OCI-M1 (cell line): ENCODE measurements around the gene NUPR1.
"Not testable (repeated sequence)": the region's sequence is repeated elsewhere in the genome, so short reads cannot be mapped to it uniquely, and the experiment has no call there.

Source experiments
- DNase-seq: peaks from one replicate; lab custom pipeline; 2025; lab: John Stamatoyannopoulos, UW

NUPR1 gene

GRCh38 chr16:28527100-28527785 is 11.5 kb downstream of the NUPR1 start:
- DNase-seq, result not testable (repeated sequence)

DNA sequence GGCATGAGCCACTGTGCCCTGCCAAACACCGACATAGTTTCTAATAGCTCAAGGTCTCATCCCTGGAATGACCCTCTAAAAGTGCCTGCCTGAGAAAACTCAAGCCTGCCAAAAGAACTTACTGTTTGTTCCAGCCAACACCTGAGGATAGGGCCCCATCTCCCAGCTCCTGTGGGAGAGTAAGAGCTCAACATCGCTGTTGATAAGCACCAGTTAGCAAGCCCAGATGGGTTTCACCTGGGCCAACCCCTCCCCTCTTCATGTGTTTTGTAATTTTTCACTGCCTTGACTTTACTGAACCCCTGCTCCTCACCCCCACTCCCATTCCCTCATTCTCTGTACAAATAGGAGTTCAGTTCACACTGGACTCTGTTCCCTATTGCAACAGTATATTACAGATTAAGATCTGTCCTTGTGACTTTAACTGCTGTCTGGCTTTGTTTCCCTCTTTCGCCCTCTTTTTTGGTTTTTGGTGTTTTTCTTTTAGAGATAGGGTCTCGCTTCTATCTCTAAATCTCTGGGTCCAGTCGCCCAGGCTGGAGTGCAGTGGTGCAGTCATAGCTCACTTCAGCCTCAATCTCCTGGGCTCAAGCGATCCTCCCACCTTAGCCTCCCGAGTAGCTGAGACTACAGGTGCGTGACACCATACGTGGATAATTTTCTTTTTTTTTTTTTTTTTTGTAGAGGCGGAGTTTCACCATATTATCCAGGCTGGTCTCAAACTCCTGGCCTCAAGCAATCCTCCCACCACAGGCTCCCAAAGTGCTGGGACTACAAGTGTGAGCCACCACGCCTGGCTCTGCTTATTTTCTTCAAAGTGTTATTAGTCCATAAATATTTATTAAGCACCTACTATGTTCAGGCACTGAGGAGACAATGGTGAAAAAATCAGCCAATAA is 12.3 kb downstream of the NUPR1 start:
- peak; percentile 27 for DNase-seq

- DNase-seq, result peak; percentile 74
Measured at GRCh38 chr16:28524681-28525171, 14.0 kb downstream of the NUPR1 start.

- no peak for DNase-seq
Measured at GRCh38 chr16:28522792-28523191, 16.0 kb downstream of the NUPR1 start.

DNA sequence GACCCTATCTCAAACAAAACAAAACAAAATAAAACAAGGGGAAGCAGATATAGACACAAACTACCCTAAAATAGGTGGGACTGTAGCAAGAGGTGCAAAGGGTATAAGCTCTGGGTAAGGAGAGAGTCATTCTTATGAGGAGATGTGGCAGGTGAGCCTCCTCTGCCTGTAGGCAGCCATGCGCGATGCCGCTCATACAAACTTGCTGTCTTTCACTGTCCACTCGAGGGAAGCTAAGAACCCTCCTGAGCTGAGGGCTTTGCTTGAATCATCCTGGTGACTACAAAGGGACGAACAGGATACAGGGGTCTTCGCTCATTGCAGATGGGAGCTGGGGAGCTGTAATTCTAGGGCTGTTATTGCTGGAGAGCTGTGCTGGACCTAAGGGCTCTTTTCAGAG is 17.3 kb downstream of the NUPR1 start:
- DNase-seq, result no peak

- DNase-seq, result no peak
Measured at GRCh38 chr16:28520672-28521071, 18.1 kb downstream of the NUPR1 start.

- no peak for DNase-seq
Measured at GRCh38 chr16:28514246-28514645, 24.5 kb downstream of the NUPR1 start.

DNA sequence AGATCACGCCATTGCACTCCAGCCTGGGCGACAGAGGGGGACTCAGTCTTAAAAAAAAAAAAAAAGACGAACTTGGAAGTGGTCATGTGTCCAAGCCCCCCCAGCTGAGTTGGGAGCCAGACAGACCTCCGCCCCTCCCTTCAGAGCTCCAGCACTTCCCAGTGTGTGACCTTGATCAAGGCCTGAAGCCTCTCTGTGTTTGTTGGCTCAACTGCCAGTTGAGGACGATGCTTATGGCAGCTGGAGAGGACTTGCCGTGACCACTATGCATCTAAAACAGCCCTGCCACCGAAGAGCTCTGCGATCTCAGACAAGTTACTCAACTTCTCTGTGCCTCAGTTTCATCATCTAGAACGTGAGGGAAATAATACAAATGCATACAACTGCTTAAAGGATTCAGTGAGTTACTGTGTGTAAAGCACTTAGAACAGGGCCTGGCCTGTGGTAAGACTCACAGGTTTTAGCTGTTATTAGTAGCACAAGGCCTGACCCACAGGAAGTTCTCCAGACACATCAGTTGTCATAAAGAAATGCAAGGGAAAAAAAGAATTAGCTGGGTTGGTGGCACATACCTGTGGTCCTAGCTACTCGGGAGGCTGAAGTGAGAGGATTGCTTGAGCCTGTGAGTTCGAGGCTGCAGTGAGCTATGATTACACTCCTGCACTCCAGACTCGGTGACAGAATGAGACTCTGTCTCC is 25.1 kb downstream of the NUPR1 start:
- DNase-seq, result no peak

DNA sequence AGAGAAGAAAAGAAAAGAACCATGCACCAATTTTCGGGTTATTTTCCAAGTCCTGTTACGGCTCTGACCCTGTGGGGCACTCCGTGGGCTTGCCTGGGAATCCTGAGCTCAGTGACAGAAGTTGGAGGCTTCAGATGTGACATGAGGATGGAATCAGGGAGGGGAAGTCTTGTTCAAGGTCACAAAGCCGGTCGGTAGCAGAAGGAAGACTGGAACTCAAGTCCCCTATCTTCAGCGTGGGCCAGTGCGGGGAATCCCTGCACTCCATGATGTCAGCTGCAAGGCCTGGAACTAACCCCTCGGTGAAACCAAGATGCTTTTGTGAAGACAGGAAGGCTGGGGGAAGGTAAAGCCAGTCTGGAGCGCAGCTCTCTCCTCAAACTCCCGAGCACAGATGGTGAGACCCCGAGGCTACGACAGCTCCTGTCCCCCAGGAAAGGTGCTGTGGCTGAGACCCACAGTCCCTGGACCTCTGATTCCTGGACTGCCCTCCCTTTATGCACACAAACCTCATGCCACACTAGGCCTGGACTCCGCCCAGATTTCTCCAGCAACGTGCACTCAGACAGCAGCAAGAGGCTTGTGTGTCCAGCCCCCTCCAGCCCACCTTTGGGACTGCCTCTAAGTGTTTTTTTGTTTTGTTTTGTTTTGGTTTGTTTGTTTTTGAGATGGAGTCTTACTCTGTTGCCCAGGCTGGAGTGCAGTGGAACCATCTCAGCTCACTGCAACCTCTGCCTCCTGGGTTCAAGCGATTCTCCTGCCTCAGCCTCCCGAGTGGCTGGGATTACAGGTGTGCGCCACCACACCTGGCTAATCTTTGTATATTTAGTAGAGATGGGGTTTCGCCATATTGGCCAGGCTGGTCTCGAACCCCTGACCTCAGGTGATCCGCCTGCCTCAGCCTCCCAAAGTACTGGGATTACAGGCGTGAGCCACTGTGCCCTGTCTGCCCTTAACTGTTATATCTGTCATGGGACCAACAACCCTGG is 26.7 kb downstream of the NUPR1 start:
- DNase-seq, result no peak

- DNase-seq, result no peak
Measured at GRCh38 chr16:28511031-28511430, 27.7 kb downstream of the NUPR1 start.

DNA sequence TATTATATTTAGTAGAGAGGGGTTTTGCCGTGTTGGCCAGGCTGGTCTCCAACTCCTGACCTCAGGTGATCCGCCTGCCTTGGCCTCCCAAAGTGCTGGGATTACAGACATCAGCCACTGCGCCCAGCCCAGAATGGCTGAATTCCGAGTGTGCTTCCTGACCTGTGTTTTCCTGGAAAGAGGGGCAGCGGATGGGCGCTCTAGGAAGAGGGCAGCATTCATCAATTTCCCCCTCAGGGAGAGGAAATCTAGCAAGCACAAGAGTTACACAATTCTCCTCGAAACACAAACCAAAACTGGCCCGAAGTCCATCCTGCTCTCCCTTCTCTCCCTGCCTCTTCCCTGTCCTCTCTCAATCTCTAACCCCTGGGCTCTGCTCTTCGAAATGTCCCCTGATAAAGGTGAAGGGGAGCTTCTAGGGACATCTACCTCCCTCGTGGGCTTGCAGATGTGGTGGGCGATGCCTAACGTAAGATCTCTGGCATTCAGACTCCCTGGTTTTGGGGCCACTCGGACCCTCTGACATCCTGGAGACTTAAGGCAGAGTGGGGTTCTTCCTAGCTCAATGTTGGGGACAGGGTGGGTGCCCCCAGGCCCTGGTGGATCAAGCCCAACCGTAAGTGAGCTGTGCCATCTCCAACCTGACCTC is 33.2 kb downstream of the NUPR1 start:
- DNase-seq, result no peak

DNA sequence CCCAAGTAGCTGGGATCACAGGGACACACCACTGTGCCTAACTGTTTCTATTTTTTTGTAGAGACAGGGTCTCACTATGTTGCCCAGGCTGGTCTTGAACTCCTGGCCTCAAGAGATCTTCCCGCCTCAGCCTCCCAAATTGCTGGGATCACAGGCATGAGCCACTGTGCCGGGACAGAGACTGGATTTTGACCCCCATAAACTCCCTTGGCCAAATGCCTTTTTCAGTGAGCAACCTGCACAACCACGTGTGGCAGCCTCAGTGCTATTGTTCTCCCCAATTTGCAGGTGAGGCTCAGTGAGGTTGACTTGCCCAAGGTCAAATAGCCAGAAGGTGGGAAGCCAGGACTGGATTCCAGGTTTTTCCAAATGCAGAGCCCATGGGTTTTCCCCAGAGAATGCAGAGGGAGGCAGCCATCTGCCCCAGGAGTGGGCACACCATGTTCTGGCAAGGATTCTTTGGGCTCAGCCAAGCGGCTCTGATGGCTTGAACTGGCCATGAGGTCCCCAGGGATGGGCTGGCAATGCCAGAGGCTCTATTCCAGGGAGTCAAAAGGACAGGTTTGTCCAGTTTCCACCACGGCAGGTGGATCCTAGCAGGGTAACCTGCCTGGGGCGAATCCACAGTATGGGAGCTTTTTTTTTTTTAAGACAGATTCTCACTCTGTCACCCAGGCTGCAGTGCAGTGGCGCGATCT is 33.9 kb downstream of the NUPR1 start:
- no peak for DNase-seq

GRCh38 chr16:28503470-28504259 is 35.1 kb downstream of the NUPR1 start:
- no peak for DNase-seq

DNA sequence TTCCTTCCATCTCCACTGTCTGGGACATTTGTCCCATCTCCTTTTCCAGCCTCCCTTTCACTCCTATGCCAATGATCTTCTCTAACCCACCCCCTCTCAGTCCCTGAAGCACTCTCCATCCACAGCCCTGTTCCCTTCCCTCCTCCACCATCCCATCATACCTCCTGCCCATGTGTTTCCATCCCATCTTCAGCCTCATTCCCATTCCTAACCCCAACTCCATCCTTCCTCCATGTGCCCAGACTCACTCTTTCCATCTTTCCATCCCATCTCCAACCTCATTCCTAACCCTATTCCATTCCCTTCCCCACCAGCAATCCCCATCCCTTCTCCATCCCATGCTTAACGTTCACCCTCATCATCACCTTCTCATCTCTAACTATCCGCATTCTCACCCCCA is 36.5 kb downstream of the NUPR1 start:
- DNase-seq, result no peak

GRCh38 chr16:28501258-28502232 is 37.2 kb downstream of the NUPR1 start:
- no peak for DNase-seq

- not testable (repeated sequence) for DNase-seq
Measured at GRCh38 chr16:28500476-28501180, 38.1 kb downstream of the NUPR1 start.

DNA sequence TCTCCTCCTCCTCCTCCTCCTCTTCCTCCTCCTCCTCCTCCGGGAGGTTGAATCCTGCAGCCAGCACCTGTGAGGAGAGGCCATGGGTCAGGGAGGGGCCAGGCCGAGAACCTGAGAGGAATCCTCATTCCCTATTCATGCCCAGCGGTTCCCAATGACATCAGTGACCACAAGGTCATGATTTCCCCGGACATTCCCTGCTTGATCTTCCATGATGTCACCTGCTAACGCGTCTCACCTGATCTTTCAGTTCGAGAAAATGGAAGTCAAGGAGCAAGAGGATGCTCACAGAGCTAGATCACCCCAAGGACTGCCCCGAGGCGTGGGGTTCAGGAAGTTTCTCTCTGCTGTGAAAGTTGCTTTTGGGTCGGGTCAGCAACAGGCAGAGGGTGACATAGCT is 38.9 kb downstream of the NUPR1 start:
- no peak for DNase-seq
